Astrocyte of the spinal cord (primary cell): ENCODE results near the gene DIP2B.
"Not testable (repeated sequence)": the region's sequence is repeated elsewhere in the genome, so short reads cannot be mapped to it uniquely, and the experiment has no call there.

ENCODE experiments used
- DNase-seq: peaks from one replicate; pipeline ENCODE4 v3.0.0; 2011; ENCODE audit warnings: low read depth, low spot score
- H3K4me3 ChIP-seq: 2 replicates; pipeline ENCODE4 v1.5.1; 2011; ENCODE audit warnings: low read depth, mild to moderate bottlenecking, low read length, moderate library complexity
- in situ Hi-C: cut with HindIII; loops from 2 replicates; pipeline ENCODE4 v1.10.0; 2017; ENCODE audit warnings: low sequenced_read_pairs
- TF ChIP-seq, protein P1 (sequence below): IDR thresholded peaks from 2 replicates; pipeline ENCODE4 v1.5.1; 2012; ENCODE audit warnings: low read depth, mild to moderate bottlenecking, low read length, inconsistent platforms

The DIP2B gene

DNA sequence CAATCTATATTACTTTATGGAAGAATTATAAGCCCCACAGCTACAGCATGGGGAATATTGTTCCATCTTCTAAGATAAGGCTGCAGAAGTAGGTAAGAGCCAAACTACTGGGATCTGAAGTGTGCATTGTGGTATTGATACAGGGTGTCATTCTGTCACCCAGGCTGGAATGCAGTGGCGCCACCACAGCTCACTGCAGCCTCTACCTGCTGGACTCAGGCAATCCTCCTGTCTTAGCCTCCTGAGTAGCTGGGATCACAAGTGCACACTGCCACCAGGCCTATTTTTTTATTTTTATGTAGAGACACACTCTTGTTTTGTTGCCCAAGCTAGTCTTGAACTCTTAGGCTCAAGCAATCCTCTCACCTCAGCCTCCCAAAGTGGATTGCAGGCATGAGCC is 21.3 kb upstream of the DIP2B start:
- TF ChIP-seq, protein P1, sequence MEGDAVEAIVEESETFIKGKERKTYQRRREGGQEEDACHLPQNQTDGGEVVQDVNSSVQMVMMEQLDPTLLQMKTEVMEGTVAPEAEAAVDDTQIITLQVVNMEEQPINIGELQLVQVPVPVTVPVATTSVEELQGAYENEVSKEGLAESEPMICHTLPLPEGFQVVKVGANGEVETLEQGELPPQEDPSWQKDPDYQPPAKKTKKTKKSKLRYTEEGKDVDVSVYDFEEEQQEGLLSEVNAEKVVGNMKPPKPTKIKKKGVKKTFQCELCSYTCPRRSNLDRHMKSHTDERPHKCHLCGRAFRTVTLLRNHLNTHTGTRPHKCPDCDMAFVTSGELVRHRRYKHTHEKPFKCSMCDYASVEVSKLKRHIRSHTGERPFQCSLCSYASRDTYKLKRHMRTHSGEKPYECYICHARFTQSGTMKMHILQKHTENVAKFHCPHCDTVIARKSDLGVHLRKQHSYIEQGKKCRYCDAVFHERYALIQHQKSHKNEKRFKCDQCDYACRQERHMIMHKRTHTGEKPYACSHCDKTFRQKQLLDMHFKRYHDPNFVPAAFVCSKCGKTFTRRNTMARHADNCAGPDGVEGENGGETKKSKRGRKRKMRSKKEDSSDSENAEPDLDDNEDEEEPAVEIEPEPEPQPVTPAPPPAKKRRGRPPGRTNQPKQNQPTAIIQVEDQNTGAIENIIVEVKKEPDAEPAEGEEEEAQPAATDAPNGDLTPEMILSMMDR, result no peak
- H3K4me3 ChIP-seq, result no peak overlapping the region
- in situ Hi-C loops, result no loop called here
- no peak for DNase-seq

DNA sequence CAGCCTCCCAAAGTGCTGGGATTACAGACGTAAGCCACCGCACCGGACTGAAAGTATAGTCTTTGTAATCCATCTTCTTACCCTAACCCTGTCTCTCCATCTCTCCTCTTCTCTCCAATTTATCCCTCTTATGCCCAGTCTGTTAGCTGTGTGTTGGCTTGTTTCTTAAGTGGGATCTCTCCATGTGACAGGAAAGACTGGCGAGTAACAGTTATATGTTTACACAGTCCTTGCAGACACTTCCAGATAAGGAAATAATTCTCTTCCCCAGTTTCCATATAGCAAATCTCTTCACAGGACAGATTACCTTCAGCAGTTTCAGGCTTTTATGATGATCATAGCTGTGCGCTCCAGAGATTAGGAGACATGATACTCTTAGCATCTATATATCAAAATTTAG is 16.0 kb upstream of the DIP2B start:
- in situ Hi-C loops, result no loop called here
- TF ChIP-seq, protein P1, result no peak
- no peak for DNase-seq
- no peak overlapping the region for H3K4me3 ChIP-seq

DNA sequence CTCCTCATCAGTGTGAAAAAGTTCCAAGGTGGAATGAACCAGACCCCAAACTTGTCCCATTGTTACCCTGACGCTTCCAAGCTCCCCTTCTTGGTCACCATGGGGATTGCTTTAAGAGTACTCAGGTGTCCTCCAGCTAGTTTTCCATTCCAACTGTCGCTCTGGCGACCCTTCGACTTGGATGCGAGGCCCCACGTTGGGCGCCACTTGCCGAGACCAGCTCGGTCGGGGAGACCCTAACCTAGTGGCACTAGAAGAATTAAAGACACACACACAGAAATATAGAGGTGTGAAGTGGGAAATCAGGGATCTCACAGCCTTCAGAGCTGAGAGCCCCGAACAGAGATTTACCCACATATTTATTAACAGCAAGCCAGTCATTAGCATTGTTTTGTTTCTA is 6.7 kb upstream of the DIP2B start:
- H3K4me3 ChIP-seq, in situ Hi-C loops: not testable (repeated sequence)
- peak; percentile 30 for DNase-seq

DNA sequence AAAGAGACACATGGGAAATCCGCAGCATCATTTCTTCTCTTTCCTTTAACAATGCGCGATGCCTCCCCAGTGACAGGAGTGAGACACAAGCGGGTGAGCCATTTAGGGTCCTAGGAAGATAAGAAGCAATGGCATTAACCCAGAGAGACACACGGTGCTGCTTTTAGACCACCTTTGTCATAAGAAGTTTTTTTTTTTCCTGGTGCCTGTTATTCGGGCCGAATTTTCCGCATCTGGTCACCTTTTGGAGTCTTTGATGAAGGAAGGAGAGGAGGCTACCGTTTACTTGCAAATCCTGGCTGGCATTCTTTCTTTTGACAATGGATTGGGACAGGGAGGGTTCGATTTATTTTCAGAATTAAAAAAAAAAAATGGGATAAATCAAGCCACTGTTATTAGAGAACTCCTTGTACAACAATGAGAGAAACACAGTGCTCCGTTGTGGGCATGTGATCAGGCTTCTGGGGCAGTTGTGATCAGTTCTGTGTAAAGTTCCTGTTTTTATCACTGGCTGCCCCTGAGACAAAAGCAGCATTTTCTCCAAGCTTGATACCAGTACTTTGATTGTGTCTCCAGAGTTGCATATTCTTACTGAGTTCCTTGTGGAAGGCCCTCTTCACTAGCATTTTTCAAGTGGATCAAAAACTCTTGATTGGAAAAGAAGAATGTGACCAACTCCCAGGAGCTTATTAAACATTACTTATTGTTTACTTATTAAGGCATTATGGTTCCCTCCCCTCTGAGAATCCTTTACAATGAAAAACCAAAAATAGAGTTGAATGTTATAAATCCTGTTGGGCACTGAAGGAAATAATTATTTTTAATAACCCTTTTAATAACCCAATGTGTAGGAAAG is 1.1 kb downstream of the DIP2B start:
- in situ Hi-C loops, result no loop called here
- TF ChIP-seq, protein P1, result no peak
- peak overlapping the region; percentile 92 for H3K4me3 ChIP-seq
- peak; percentile 23 for DNase-seq

DNA sequence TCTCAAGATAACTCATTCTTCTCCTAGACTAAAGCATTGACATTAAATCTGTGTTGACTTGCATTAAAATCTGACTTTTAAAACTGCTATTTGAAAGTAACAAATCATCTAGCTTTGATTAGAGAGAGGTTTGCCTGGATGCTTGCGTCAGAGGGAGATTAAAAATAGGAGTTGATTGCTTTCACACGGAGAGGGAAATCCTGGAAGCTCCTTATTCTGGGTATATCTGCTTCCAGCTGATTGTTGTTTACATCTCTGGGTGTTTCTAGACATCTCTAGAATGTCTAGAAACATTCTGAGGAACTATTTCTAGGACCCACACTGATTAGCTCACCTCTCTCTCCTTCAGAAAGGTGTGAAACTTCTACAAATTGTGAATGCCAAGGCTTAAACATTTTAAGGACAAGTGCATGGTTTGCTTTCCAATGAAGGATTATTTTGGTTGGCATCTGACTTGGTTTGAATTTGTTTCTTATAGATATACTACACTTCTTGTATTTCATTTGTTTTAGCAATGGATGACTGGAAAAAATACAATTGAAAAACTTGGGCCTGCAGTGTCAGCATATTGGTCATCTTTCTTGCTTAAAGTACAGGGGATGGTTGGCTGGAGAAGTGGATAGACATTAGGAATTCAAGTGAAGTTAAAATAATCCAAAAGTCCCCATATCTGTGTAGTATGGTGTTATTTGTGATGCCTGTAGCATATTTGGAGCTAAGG is 2.1 kb downstream of the DIP2B start:
- peak overlapping the region; percentile 92 for H3K4me3 ChIP-seq
- TF ChIP-seq, protein P1, result no peak
- in situ Hi-C loops, result no loop called here
- no peak for DNase-seq

DNA sequence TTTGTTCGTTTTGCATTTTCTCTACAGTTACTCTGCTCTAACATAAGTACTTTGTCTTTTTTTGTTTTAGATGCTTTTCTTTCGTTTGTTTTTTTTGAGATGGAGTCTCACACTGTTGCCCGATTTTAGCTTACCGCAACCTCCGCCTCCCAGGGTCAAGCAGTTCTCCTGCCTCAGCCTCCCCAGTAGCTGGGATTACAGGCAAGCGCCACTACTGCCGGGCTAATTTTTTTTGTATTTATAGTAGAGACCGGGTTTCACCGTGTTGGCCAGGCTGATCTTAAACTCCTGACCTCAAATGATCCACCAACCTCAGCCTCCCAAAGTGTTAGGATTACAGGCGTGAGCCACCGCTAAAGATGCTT is 2.7 kb downstream of the DIP2B start:
- in situ Hi-C loops, result no loop called here
- H3K4me3 ChIP-seq, result no peak overlapping the region
- TF ChIP-seq, protein P1, result no peak
- no peak for DNase-seq

DNA sequence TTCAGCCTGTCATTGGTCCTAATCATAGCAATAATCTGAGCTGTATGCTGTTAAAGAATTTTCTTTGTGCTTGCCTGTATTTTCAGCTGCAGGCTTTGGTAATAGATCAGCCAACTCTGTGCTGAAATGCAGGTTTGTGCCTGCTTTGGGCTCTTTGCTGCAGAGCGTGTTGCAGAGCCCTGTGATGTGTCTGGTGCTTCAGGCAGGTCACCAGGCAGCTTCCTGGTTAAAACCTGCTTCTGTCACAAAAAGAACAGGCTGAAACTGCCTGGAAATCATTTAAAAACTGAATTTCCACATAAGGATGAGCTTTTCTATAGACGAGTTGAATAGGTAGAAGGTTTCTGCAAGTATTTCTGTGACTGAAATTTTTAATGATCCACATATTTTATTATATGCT is 3.1 kb downstream of the DIP2B start:
- DNase-seq, result no peak
- no peak overlapping the region for H3K4me3 ChIP-seq
- in situ Hi-C loops, result no loop called here
- TF ChIP-seq, protein P1, result no peak
